Pancreas (tissue), 10 donors: ENCODE results near the gene MRPL48. TPM values are rescaled to one million over a fixed set of nuclear protein-coding genes. Genes with fewer than 3 reads are reported as not detected.

Experiments used
- ATAC-seq, 4 donors: fragments of 200-7000 bp; cut with Tn5 transposase; one replicate each; pipeline versions ENCODE4 v1.8.0 to v1.9.1; 2020; ENCODE audit warnings: mild to moderate bottlenecking in 4 of 4, moderate library complexity in 4 of 4
- DNase-seq, 6 donors: peaks; one replicate each; pipeline ENCODE4 v3.0.0-alpha.2; 2020
- FAIRE-seq: peaks from 2 replicates; lab custom pipeline; 2012; peaks lifted over from hg19 to GRCh38; lab: Jason Lieb, UNC
- H3K27ac ChIP-seq, 4 donors: fragments of 200-600 bp; sonication (generic); 1 replicate in 3 of 4; 2 replicates in 1 of 4; pipeline versions ENCODE4 v1.5.0 to v1.8.0; 2020
- H3K27me3 ChIP-seq, 4 donors: fragments of 200-600 bp; one replicate each; pipeline ENCODE4 v1.8.0; 2021
- H3K36me3 ChIP-seq, 3 donors: fragments of 200-600 bp; sonication (generic) in 1 of 3; one replicate each; pipeline versions ENCODE4 v1.5.0 to v1.8.0; 2020 to 2021
- H3K4me1 ChIP-seq, 3 donors: fragments of 200-600 bp; one replicate each; pipeline ENCODE4 v1.8.0; 2021
- H3K4me3 ChIP-seq, 4 donors: fragments of 200-600 bp; sonication (generic) in 2 of 4; one replicate each; pipeline versions ENCODE4 v1.5.0 to v1.8.0; 2020 to 2021
- H3K9me3 ChIP-seq, 4 donors: fragments of 200-600 bp; one replicate each; pipeline ENCODE4 v1.8.0; 2021
- CTCF ChIP-seq, 4 donors: fragments of 200-600 bp; sonication (generic) in 3 of 4; IDR thresholded peaks; one replicate each; pipeline versions ENCODE4 v1.5.0 to v1.8.0; 2021; ENCODE audit warnings: antibody characterized with exemption in 4 of 4
- WGBS, 2 donors: extraction: QIAGEN DNeasy Blood & Tissue Kit; methylation state at CpG; one replicate each; pipeline ENCODE4 v1.1.7; 2013; 5-methylcytosine and 5-hydroxymethylcytosine counted together
- intact Hi-C, 3 donors: fragments of 100-400 bp; cut with DNase I; formaldehyde crosslinking; loops; one replicate each; pipeline versions ENCODE4 v1.11.1 to v1.14.2; 2022
- polyA plus RNA-seq, 2 donors: library from polyadenylated mRNA; stranded (reverse); fragments of 200-250 nt; gene quantifications; one replicate each; pipeline ENCODE4 v1.2.3, GENCODE V29; 2013
- total RNA-seq, 6 donors: library from RNA; stranded (reverse); fragmentation: NEBNext Ultra II Directional in 4 of 6; extraction: Animal tissue kit (Norgen Biotek cat#: 25700) in 4 of 6; gene quantifications; one replicate each; pipeline versions ENCODE4 v1.2.1 to v1.2.4, GENCODE V29; 2021 to 2023
- donor health status: healthy with polysubstance abuse.
- donor health status: DM: no; HTN: no; CAD: no; lungs with moderate emphysema.
- donor health status: DM: no; HTN: no; CAD: no.
- donor health status: control.
- donor health status: control.
- donor health status: Bipolar disorder and iron deficiency.
- donor health status: DM: yes; HTN: yes; CAD: no.
- donor health status: DM: no; HTN: no; CAD: no.
- donor health status: DM: no; HTN: no; CAD: no.
- donor health status: DM: yes; HTN: yes; CAD: no.

Gene MRPL48
- total and polyA plus RNA-seq, 8 donors: 11.8 to 22.5 (median 17.5) TPM

- no peak for FAIRE-seq
- TF ChIP-seq CTCF (IDR thresholded peaks at IDR 0.05): no peak
- WGBS, 2 donors: 57 to 76% methylated on average over 1 of the region's 1 CpG
Measured at GRCh38 chr11:73801136-73801535, 13.5 kb downstream of the MRPL48 start.

GRCh38 chr11:73804712-73805111 lies 17.0 kb downstream of the MRPL48 start:
- intact Hi-C loops: no loop called here
- H3K9me3 ChIP-seq: no peaks in the 10 kb centered on the region
- DNase-seq (no peak), FAIRE-seq (no peak), ATAC-seq (no peak)
- no peaks in the 10 kb centered on the region for H3K4me1 ChIP-seq
- H3K27ac ChIP-seq: no peak overlapping the region
- no peaks in the 10 kb centered on the region for H3K27me3 ChIP-seq
- H3K36me3 ChIP-seq: peaks cover 0 to 4% (median 0%) of the 10 kb centered on the region in 3 donors
- no peak overlapping the region for H3K4me3 ChIP-seq
- TF ChIP-seq CTCF (IDR thresholded peaks at IDR 0.05): no peak

More at GRCh38 chr11:73801136-73801535, 13.5 kb downstream of the MRPL48 start:
- Histone ChIP-seq H3K4me3 (no peak overlapping the region), H3K36me3 (no peaks in the 10 kb centered on the region), H3K27ac (no peak overlapping the region), H3K27me3 (no peaks in the 10 kb centered on the region), H3K4me1 (no peaks in the 10 kb centered on the region), H3K9me3 (no peaks in the 10 kb centered on the region)
- DNase-seq (no peak), ATAC-seq (no peak)
- intact Hi-C loops: no loop called here

DNA sequence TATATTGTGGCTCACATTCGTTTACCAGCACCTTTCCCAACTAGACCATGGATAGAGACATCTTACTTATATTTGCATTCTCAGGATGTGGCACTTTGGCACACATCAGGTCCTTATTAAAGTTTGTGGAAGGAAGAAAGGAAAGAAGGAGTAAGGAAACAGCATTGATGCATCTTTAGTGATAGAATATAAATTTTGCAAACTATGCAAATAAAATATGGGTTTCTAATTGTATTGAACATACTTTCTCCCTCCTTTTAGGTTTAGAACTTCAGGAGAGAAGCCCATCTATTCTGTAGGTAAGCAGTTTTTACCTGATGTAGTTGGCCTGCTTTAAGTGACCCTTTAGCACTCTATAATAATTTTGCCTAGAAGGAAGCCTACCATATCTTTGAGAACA lies 20.4 kb downstream of the MRPL48 start:
- ATAC-seq (no peak), FAIRE-seq (no peak), DNase-seq (no peak)
- Histone ChIP-seq H3K27me3 (no peaks in the 10 kb centered on the region), H3K9me3 (no peaks in the 10 kb centered on the region), H3K4me1 (no peaks in the 10 kb centered on the region), H3K27ac (no peak overlapping the region), H3K4me3 (no peak overlapping the region), H3K36me3 (peaks cover 0 to 4% (median 0%) of the 10 kb centered on the region in 3 donors)
- TF ChIP-seq CTCF (IDR thresholded peaks at IDR 0.05): no peak
- intact Hi-C loops: no loop called here
- WGBS, 2 donors: 76 to 79% methylated on average over 1 of the region's 1 CpG

DNA sequence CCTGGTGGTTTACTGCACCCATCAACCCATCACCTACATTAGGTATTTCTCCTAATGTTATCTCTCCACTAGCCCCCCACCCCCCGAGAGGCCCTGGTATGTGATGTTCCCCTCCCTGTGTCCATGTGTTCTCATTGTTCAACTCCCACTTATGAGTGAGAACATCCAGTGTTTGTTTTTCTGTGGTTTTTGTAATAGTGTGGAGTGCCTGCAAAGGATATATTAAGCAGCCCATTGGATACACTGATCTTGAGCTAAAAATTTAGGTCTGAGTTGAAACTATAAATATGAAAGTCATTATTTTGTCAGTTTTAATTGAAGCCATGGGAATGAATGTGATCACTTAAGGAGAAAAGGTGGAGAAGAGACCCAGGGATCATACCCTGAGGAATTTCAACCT lies 23.0 kb downstream of the MRPL48 start:
- no peaks in the 10 kb centered on the region for H3K9me3 ChIP-seq
- no peaks in the 10 kb centered on the region for H3K27me3 ChIP-seq
- DNase-seq: no peak
- H3K4me3 ChIP-seq: no peak overlapping the region
- no peak overlapping the region for H3K27ac ChIP-seq
- no peak for FAIRE-seq
- TF ChIP-seq CTCF (IDR thresholded peaks at IDR 0.05): no peak
- H3K36me3 ChIP-seq: peaks cover 0 to 4% (median 0%) of the 10 kb centered on the region in 3 donors
- ATAC-seq: no peak
- no peaks in the 10 kb centered on the region for H3K4me1 ChIP-seq
- intact Hi-C loops: no loop called here
- 89 to 92% methylated on average over 1 of the region's 1 CpG for WGBS, 2 donors

DNA sequence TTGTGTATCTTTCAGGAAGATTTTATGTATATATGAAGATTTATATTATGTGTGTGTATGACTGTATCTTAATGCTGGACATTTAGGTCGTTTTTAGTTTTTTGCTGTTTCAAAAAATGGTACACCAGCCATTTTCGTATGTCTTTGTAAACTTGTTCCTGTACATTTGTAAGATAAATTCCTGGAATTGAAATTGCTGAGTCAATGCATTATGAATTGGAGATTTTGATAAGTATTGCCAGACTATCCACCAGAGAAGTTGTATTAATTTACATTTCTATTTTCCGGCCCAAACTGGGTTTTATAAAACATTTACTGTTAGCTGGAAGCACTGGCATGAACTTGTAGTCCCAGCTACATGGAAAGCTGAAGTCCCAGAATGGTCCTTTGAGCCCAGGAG lies 24.6 kb downstream of the MRPL48 start:
- 81 to 82% methylated on average over 3 of the region's 3 CpGs for WGBS, 2 donors
- Histone ChIP-seq H3K4me3 (no peak overlapping the region), H3K36me3 (peaks cover 0 to 4% (median 0%) of the 10 kb centered on the region in 3 donors), H3K9me3 (no peaks in the 10 kb centered on the region), H3K27ac (no peak overlapping the region), H3K4me1 (no peaks in the 10 kb centered on the region), H3K27me3 (no peaks in the 10 kb centered on the region)
- DNase-seq: no peak
- intact Hi-C loops: no loop called here
- no peak for TF ChIP-seq CTCF (IDR thresholded peaks at IDR 0.05)
- no peak for ATAC-seq
- no peak for FAIRE-seq
